HG02678 (cell line): ENCODE data around the gene EFNB3.

Experiments used
- ATAC-seq: cut with Tn5 transposase; IDR thresholded peaks from one replicate; pipeline ENCODE4 v1.9.1; 2021; ENCODE audit warnings: mild to moderate bottlenecking, moderate library complexity; ENCODE audit not compliant: unreplicated experiment

Gene EFNB3, protein sequence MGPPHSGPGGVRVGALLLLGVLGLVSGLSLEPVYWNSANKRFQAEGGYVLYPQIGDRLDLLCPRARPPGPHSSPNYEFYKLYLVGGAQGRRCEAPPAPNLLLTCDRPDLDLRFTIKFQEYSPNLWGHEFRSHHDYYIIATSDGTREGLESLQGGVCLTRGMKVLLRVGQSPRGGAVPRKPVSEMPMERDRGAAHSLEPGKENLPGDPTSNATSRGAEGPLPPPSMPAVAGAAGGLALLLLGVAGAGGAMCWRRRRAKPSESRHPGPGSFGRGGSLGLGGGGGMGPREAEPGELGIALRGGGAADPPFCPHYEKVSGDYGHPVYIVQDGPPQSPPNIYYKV

DNA sequence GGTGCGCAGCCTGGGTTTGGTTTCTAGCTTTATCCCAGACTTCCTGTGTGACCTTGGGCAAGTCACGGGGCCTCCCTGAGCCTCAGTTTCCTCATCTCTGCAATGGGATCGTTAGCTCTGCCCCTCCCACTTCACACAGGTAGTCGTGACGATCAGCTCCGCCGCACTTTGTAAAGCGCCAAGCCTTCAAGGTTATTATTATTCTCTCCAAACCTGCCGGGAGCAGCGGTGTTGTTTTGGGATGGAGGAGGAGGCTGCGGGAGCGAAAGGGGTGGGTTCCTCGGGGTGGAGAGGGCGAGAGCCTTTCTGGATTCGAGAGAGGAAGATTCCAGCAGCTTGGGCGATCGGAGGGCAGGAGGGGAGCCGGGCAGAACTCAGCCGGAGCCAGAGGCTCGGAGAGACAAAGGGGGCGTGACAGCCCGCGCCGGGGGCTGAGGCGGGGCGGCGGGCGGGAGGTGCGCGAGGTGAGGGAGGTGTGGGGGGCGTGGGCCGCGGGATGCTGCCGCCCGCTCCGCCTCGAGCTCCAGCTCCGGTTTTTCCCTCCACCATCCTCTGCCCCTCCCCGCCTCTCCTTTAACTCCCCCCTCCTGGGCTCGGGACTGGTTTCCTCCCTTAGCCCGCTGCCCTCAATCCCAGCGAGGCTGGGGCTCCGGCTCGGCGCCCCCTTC is at the start of gene EFNB3:
Gene EFNB3, plus strand, starts transcription at position 602 of the 668 bp plus-strand sequence. CDS start 397 bp downstream, outside the sequence.
- no peak for ATAC-seq

DNA sequence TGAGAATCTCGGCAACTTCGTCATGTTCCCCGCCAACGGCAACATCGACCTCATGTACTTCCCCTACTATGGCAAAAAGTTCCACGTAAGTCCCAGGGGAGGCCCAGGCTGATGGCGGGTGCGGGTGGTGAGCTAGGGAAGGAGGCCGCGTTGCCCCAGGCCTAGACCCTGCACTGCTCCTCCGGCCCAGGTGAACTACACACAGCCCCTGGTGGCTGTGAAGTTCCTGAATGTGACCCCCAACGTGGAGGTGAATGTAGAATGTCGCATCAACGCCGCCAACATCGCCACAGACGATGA is 49.5 kb upstream of the EFNB3 start:
- ATAC-seq = no peak

DNA sequence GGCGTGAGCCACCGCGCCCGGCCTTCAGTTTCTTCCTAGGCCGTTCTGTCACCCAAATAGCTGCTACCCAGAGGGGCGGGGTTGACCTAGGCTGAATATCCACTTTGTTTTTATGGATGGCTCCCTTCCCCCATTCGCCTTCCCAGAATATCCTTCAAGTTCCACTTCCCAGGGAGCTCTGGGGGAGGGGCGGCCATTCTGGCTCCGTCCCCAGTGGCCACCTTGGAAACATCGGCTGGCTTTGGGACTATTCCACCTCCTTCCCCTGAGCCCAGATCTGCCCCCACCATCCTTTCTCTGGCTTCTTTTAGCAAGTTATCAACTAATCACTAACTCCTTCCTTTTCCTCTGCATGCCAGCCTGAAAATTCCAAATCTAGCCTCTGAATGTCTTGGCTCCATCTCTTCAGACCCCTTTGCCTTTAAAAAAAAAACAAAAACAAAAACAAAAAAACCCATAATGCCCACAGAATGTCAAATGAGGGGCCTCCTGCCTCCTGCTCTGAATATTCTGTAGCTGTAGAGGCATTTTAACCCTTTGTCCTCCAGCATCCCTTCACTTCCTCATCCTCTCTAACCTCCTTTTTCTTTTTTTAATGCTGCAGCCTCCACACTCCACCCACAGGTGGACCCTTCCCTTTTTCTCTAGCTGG is 47.9 kb upstream of the EFNB3 start:
- ATAC-seq = no peak

DNA sequence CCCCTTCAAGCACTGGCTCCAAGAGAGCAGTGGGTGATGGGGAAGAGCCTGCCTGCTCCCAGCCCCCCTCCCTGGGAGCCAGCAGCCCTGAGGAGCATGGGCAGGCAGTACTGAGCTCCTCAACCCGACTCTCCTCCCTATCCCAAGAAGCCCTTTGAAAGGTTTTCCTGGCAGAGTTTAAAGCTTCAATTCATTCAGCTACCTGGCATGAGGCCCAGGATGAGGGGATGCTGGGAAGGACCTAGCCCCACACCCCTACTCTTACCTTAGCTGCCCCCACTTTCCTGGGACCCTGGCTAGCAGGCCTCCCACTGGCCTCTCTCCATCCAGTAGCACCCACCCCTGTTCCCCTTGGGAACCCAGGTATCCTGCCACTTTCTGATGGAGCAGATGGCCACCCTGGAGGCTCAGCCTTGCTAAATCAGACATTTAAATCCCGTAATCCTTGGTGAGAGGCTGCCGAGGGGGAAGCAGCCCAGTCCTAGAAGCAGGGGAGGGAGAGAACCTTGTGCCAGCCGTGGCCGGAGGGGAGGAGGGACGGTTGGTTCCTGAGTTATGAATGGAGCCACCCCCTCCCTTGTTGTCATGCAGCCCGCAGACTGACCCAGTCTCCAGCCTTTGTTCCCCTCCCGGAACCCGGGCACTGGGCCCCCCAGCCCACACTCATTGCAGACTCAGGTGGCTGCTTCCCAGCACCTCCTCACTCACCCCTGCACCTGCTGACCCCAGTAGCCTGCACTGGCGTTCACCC is 37.2 kb upstream of the EFNB3 start:
- no peak for ATAC-seq

DNA sequence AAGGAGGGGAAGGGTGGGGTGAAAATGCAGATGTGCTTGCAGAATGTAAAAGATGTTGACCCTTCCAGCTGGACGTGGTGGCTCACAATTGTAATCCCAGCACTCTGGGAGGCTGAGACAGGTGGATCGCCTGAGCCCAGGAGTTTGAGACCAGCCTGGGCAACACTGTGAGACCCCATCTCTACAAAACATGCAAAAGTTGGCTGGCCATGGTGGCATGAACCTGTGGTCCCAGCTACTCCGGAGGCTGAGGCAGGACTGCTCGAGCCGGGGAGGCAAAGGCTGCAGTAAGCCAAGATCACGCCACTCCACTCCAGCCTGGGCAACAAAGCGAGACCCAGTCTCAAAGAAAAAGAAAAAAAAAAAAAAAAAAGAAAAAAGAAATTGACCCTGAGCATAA is 36.5 kb upstream of the EFNB3 start:
- ATAC-seq = no peak

DNA sequence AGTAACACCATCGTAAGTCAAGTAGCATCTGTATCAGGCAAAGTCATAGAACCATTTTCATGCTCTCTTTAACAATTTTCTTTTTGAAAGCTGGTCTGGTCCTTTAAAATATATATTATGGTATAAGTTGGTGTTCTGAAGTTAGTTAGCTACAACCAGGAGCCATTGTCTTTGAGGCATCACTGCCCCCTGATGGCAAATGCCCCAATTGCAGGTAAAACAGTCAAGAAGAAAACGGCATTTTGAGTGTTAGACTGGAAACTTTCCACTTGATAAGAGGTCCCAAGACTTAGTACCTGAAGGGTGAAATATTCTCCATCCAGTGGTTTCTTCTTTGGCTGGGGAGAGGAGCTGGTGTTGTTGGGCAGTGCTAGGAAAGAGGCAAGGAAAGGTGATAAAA is 31.8 kb upstream of the EFNB3 start:
- no peak for ATAC-seq

DNA sequence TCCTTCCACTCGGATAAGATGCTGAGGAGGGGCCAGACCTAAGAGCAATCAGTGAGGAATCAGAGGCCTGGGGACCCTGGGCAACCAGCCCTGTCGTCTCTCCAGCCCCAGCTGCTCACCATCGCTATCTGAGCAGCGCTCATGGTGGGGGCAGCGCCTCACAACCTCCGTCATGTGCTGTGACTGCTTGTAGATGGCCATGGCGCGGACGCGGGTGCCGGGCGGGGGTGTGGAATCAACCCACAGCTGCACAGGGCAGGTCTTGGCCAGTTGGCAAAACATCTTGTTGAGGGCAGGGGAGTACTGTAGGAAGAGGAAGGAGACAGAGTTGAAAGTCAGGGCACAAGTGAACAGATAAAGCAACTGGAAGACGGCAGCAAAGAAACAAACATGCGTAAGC is 30.1 kb upstream of the EFNB3 start:
- ATAC-seq = no peak

DNA sequence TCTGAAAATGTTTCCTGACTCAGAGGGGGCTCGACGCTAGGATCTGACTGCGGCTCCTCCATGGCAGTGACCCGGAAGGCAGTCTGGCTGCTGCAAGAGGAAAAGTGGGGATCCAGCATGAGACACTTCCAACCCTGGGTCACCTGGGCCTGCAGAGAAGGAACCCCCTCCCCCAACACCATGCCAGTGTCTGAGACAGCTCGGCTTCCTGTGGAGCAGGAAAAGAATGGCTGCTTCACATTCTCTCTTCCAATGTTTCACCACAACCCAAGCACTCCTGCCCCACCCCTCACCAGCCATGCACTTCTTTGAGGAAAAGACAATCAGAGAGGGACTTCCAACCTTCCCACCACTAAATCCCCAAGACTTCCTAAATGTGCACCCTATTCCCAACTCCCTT is 28.5 kb upstream of the EFNB3 start:
- ATAC-seq = no peak

DNA sequence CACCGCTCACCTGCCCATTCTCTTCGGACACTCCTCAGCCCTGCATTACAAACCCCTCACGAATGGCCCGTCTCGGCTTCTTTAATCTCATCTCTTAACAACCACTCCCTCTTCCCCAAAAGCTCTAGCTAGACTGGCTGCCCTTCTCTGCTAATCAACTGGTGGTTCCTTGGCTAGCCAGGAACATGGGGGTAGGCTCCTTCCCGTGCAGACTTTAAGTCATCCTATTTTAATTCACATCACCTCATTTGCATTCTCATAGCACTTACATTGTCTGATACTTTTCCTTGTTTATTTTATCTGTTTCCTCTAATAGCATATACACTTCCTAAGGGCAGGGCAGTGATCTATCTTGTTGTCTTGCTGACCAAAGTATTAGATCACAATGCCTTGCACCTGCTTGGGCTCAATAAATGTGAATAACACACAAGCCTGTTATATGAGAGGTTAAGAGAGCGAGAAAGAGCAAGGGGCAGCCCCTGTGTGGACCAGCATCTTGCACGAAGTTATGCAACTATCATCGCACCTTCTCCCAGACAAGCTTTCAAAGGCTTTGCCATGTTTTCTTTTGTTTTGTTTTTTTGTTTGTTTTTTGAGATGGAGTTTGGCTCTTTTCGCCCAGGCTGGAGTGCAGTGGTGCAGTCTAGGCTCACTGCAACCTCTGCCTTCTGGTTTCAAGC is 27.5 kb upstream of the EFNB3 start:
- no peak for ATAC-seq

DNA sequence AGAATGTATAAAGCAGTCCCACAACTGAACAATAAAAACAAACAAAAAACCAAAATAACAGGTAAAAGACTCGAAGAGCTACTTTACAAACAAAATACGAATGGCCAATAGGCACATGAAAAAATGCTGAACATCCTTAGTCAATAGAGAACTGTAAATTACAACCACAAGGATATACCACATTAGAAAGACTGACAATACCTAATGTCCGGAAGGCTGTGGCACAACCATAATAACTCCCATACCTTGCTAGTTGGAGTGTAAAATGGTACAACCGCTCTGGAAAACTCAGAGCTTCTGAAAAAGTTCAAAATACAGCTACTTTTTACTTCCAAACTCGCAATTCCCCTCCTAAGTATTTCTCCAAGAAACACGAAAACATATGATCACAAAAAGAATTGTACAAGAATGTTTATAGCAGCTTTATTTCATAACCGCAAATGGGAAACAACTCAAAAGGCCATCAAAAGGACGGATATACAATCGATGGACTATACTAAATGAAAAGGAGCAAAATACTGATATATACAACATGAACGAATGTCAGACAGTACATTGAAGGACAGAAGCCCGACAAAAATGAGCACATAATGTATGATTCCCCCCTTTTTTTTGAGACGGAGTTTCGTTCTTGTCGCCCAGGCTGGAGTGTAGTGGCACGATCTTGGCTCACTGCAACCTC is 20.0 kb upstream of the EFNB3 start:
- ATAC-seq = no peak

DNA sequence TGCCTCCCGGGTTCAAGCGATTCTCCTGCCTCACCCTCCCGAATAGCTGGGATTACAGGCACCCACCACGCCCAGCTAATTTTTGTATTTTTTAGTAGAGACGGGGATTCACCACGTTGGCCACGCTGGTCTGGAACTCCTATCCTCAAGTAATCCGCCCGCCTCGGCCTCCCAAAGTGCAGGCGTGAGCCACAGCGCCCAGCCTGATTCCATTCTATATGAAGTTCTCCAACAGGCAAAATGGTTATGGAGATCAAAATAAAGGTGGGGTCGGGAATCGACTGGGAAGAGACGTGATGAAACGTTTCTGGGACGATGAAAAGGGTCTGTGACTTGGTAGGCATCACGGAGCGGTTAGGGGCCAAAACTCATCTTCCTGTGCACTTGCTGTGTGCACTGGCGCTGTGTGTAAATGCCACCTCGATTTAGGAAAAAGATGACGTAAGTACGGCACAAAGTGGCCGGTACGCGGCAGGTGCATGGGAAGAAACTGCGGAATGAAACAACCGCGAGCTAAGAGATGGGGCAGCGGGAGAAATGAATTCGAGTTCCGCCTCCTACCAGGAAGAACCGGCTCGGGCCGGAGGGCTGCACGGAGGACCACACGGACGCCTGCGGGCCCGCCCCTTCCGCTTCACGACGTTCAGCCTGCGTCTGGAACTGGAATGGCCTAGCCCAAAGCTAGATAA is 19.3 kb upstream of the EFNB3 start:
- ATAC-seq = peak; percentile 55

DNA sequence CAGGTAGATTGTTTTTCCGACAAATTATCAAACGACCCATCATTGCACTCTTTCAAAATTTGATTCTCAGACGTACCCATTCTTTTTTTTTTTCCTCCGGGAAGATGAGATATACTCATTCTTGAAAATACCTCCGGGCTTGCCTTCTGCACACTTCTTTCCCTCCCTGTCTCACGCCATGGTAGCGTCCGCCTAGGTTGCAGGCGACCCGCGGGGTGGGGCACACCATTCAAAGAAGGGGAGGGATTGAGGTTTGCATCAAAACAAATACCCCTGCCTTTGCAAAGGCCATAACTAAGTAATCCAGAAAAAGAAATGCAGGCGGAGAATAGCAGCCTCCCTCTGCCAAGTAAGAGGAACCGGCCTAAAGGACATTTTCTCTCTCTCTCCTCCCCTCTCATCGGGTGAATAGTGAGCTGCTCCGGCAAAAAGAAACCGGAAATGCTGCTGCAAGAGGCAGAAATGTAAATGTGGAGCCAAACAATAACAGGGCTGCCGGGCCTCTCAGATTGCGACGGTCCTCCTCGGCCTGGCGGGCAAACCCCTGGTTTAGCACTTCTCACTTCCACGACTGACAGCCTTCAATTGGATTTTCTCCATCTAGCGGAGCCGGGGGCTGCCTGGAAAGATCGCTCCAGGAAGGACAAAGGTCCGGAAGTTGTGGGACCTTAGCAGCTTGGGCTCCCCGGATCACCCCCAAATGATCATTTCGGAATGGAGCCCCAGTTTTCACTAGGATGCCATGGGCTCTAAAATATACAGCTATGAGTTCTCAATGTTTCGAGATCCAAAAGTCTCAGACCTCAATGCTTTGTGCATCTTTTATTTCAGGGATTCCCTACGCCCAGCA is 18.6 kb upstream of the EFNB3 start:
- peak; percentile 44 for ATAC-seq

DNA sequence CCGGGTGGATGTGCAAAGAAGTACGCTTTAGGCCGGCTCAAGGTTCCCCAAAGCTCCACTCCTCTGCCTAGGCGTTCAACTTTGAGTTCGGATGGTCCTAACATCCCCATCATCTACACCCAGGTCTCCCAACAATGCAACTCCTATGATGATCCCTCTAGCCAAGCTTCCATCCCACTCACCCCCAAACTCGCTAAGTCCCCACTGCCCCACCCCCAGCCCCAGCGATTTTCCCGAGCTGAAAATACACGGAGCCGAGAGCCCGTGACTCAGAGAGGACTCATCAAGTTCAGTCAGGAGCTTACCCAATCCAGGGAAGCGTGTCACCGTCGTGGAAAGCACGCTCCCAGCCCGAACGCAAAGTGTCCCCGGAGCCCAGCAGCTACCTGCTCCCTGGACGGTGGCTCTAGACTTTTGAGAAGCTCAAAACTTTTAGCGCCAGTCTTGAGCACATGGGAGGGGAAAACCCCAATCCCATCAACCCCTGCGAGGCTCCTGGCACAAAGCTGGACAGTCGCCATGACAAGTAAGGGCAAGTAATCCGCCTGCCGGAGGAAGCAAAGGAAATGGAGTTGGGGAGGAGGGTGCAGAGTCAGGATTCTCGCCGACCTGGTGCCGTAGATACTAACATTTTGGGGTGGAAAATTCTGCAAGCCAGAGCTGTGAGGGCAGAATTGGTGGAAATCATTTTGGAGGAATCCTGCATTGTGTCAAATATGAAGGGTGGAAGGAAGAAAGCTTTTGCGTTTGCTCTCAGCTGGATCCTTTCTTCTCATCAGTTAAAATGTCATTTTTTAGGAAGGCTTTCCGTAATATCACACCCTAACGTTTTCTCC is 17.7 kb upstream of the EFNB3 start, which contains the start of gene TP53:
Gene TP53, minus strand, starts transcription at position 419 of the 836 bp plus-strand sequence. CDS start 10,896 bp downstream, outside the sequence.
- no peak for ATAC-seq

DNA sequence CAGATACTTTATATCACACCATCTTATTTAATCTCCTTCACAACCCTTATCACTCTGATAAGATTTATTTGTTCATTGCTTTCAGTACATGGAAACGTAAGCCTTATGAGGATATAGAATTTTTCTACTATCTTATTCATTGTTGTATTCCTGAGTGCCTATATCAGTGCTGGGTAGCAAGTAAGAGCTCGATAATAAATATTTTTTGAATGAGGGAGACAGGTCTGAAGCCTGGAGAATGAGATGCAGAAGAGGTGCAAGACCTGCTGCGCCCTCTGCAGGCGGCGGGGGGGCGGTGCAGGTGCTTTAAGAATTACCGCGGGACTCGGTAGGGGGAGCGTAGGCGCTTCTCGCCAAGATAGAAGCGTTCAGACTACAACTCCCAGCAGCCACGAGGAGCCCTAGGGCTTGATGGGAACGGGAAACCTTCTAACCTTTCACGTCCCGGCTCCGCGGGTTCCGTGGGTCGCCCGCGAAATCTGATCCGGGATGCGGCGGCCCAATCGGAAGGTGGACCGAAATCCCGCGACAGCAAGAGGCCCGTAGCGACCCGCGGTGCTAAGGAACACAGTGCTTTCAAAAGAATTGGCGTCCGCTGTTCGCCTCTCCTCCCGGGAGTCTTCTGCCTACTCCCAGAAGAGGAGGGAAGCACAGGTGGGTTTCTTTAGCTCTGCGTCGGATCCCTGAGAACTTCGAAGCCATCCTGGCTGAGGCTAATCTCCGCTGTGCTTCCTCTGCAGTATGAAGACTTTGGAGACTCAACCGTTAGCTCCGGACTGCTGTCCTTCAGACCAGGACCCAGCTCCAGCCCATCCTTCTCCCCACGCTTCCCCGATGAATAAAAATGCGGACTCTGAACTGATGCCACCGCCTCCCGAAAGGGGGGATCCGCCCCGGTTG is 16.8 kb upstream of the EFNB3 start, which contains the start of gene WRAP53:
Gene WRAP53, plus strand, starts transcription at position 570 of the 900 bp plus-strand sequence. Its CDS starts 172 bp downstream, at position 742.
- ATAC-seq = peak; percentile 78

DNA sequence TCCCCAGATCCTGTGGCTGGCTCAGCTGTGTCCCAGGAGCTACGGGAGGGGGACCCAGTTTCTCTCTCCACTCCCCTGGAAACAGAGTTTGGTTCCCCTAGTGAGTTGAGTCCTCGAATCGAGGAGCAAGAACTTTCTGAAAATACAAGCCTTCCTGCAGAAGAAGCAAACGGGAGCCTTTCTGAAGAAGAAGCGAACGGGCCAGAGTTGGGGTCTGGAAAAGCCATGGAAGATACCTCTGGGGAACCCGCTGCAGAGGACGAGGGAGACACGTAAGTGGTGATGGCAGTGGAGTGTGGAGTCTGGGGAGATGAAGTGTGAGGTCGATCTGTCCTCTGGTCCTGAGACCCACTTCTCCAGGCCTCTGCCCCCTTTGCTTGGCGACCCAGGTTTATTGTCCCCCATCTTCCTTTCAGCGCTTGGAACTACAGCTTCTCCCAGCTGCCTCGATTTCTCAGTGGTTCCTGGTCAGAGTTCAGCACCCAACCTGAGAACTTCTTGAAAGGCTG is 16.1 kb upstream of the EFNB3 start:
- no peak for ATAC-seq

DNA sequence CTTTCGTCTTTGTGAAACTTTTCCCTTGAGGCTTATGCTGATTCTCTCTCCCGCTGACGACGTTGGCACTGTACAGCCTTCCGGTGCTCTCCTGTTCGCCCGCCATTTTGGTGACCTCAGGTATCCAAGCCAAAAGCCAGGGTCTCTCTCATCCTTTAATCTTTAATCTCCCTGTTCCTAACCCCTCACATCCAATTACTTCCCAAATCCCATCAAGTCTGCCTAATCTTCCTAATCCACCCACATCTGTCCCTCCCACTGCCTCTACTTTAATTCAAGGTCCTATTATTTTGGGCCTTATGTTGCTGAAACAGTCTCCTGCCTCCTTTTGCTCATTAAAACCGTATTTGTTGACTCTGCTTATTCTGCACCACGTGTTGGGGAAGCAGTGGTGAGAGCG is 9.4 kb upstream of the EFNB3 start:
- no peak for ATAC-seq
